ENCODE measurements around the gene SARM1.
A peak's percentile ranks its signal among the peaks of the same experiment; 100 is the strongest.
"Not testable (repeated sequence)": the region's sequence is repeated elsewhere in the genome, so short reads cannot be mapped to it uniquely, and the experiment has no call there.

SARM1 gene

GRCh38 chr17:28371245-28372202, at the start of gene SARM1:
SARM1 (plus strand) TSS chr17:28371694; CDS start chr17:28372033, 339 bp downstream.
- DNase-seq = peak; percentile 88

- no peak for DNase-seq
These were observed 47.2 kb upstream of the SARM1 start for GRCh38 chr17:28324267-28324745.

GRCh38 chr17:28324781-28325180, 46.7 kb upstream of the SARM1 start:
- DNase-seq = no peak

GRCh38 chr17:28325211-28325610, 46.3 kb upstream of the SARM1 start:
- DNase-seq = no peak

GRCh38 chr17:28326114-28326513, 45.4 kb upstream of the SARM1 start:
- no peak for DNase-seq

GRCh38 chr17:28327031-28327607, 44.4 kb upstream of the SARM1 start:
- DNase-seq = no peak

GRCh38 chr17:28327709-28328108, 43.8 kb upstream of the SARM1 start:
- DNase-seq = no peak

GRCh38 chr17:28328325-28328724, 43.2 kb upstream of the SARM1 start:
- no peak for DNase-seq

- DNase-seq = no peak
These were observed 40.8 kb upstream of the SARM1 start for GRCh38 chr17:28330671-28331070.

- no peak for DNase-seq
These were observed 39.5 kb upstream of the SARM1 start for GRCh38 chr17:28331891-28332420.

GRCh38 chr17:28333083-28333746, 38.3 kb upstream of the SARM1 start:
- DNase-seq = no peak

GRCh38 chr17:28334171-28334570, 37.3 kb upstream of the SARM1 start:
- no peak for DNase-seq

- no peak for DNase-seq
These were observed 36.8 kb upstream of the SARM1 start for GRCh38 chr17:28334666-28335200.

GRCh38 chr17:28335201-28335958, 36.1 kb upstream of the SARM1 start, which contains the start of the genes IFT20 and TNFAIP1:
IFT20 (minus strand) TSS chr17:28335472; CDS start chr17:28331985, 3,487 bp downstream.
TNFAIP1 (plus strand) TSS chr17:28335761; CDS start chr17:28339522, 3,761 bp downstream.
- peak; percentile 100 for DNase-seq

GRCh38 chr17:28335959-28336871, 35.3 kb upstream of the SARM1 start:
- peak; percentile 81 for DNase-seq

GRCh38 chr17:28338056-28338768, 33.3 kb upstream of the SARM1 start:
- peak; percentile 36 for DNase-seq

GRCh38 chr17:28338769-28339212, 32.7 kb upstream of the SARM1 start:
- DNase-seq = not testable (repeated sequence)

- DNase-seq = no peak
These were observed 32.1 kb upstream of the SARM1 start for GRCh38 chr17:28339431-28339830.

- no peak for DNase-seq
These were observed 31.1 kb upstream of the SARM1 start for GRCh38 chr17:28340374-28340773.

GRCh38 chr17:28341516-28341915, 30.0 kb upstream of the SARM1 start:
- DNase-seq = no peak
